HG03139 (cell line): ENCODE data around the gene PRIMPOL.

Experiments used
- ATAC-seq: cut with Tn5 transposase; IDR thresholded peaks from one replicate; pipeline ENCODE4 v1.9.1; 2021; ENCODE audit not compliant: unreplicated experiment

PRIMPOL gene

DNA sequence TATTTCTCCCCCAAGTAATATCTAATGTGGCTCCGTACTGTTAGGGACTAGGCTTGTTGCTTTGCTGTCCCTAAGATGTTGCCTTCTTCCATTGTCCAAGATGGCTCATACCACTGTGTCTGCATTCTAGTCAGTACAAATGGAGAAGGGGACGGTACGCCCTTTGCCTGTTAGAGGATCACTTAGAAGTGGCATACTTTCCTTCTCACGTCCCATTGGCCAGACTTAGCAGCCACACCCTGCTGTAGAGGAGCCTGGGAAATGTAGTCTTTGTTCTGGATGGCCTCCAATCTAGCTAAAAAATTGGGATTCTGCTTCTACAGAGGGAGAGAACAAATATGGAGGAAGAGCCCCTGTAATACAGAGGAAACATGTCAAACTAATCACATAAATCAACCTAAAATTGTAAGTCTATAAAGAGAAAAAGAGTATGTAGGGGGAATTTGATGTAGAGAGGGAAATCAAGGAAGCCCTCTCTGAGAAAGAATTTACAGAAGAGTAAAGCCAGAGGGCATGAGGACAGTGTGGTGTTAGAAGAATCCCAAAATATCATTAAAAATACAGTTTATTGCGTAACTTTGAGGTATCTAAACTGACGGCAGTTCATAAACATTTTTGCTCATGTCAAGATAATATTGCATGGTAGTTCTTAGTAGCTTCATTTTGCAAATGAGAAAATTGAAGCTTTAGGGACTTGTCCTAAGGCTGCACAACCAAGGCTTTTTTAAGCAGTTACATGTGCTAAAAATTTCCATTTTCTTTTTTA, 15.1 kb downstream of the PRIMPOL start:
- no peak for ATAC-seq

DNA sequence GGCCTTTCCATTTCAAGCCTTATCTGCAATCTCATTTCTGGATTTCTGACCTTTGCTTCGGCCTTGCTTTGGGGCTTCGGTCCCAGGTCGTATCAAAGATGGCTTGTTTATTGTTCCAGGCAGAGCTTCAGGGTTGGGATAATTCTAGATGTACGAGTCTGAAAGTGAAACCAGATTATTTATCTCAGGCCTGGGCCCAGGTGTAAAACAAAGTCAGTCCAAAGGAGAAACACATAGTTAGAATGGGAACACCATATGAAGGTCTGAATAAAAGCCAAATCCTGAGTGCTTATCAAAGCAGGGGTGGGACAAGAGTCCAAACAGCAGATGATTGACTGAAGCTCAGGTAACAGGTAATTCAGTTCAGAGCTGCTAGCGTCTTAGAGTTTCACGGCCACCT, 17.1 kb downstream of the PRIMPOL start:
- no peak for ATAC-seq

- ATAC-seq, result no peak
Observed at GRCh38 chr4:184668096-184668495, 18.6 kb downstream of the PRIMPOL start.

- no peak for ATAC-seq
Observed at GRCh38 chr4:184668511-184669114, 19.1 kb downstream of the PRIMPOL start.

DNA sequence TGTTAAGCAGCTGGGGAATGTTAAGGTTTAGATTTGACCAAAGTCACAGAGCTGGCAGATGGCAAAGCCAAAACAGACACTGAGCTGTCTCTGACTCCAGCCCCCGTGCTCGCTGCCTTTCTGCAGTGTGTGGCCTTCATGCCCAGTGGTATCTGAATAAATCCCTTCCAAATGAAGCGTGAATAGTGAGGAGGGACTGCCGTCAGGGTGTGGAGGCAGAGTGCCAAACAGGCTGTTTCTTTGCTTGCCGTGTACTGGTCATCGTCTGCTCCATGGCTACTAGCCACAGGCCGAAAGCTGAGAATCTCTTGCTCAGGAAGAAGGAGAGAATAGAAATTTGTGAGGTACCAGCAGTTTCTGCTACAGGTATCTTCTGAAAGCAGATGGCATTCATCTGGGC, 19.7 kb downstream of the PRIMPOL start:
- no peak for ATAC-seq

- no peak for ATAC-seq
Observed at GRCh38 chr4:184671101-184671500, 21.6 kb downstream of the PRIMPOL start.

DNA sequence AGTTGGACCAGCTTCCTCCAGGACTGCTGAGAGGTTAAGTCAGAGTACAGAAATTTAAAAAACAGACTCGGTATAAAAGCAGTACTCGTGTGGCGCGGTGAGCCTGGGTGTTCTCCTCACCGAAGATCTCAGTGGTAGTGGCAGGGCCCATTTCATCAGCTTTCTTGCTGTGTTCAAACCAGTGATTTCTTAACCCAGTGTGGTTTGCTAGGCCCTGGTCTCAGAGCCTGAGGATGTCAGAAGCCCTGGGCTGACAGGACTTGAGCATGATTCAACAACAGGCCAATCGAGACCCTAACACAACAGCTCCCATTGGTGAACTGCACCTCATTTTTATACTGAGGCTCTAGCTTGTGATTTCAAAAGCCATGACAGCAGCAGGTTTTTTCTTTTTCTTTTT, 23.2 kb downstream of the PRIMPOL start:
- no peak for ATAC-seq

GRCh38 chr4:184674011-184674410, 24.5 kb downstream of the PRIMPOL start:
- no peak for ATAC-seq

DNA sequence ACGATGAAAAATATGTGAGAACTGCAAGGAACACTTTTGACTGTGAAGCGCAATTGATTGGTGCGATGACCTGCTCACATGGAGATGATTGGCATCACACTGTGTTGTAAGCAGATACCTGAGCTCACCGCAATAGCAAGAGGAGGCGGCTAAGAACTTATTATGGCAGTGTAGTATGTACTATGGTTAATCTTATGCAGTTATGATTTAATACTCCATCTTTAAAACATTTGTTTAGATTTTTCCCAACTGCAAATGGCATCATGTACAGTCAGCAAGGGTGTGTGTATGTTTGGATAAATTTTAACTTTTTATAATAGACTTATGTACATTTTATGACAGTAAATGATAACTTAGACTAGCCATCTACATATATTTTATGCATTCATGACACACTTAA, 25.5 kb downstream of the PRIMPOL start:
- no peak for ATAC-seq

GRCh38 chr4:184675821-184676492, 26.4 kb downstream of the PRIMPOL start:
- ATAC-seq, result no peak

DNA sequence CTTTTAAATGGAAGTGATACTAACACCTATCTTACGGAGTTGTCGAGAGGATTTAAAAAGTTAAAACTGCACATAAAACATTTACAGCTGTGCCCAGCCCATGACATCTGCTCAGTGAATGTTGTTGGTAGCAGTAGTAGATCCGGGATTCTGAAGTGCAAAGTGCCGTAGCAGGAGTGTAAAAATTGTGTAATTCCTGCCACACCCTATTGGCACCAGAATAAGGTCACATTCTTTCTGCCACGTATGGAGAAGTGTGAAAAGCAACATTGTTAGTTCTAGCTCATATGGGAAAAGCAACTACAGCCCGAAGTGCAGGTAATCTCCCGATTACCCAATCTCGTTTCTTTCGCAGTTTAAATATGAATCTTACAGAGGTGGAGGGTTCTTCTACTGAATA, 31.2 kb downstream of the PRIMPOL start:
- no peak for ATAC-seq

GRCh38 chr4:184681916-184682315, 32.4 kb downstream of the PRIMPOL start:
- no peak for ATAC-seq

- no peak for ATAC-seq
Observed at GRCh38 chr4:184684491-184685189, 35.1 kb downstream of the PRIMPOL start.

- ATAC-seq, result no peak
Observed at GRCh38 chr4:184688005-184688404, 38.5 kb downstream of the PRIMPOL start.

GRCh38 chr4:184688447-184688846, 38.9 kb downstream of the PRIMPOL start:
- no peak for ATAC-seq

GRCh38 chr4:184689681-184690080, 40.1 kb downstream of the PRIMPOL start:
- no peak for ATAC-seq

DNA sequence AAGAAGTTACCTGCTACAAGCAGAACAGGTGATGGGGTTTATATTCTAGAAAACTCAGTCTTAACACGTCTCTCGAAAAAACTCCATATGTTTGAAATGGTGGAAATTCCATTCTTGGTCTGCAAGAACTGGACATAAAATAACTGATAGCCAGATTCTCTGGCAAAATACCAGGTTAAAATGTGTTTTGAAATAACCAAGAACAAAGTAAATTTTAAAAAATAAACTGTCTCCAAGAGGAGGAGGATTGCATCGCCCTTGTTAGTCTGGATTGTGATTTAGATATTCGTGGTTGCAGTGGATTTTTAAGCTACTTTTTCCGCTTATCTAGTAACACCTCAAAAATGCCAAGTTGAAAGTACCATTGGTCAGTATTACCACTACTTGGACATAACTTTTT, 43.5 kb downstream of the PRIMPOL start:
- ATAC-seq, result no peak

DNA sequence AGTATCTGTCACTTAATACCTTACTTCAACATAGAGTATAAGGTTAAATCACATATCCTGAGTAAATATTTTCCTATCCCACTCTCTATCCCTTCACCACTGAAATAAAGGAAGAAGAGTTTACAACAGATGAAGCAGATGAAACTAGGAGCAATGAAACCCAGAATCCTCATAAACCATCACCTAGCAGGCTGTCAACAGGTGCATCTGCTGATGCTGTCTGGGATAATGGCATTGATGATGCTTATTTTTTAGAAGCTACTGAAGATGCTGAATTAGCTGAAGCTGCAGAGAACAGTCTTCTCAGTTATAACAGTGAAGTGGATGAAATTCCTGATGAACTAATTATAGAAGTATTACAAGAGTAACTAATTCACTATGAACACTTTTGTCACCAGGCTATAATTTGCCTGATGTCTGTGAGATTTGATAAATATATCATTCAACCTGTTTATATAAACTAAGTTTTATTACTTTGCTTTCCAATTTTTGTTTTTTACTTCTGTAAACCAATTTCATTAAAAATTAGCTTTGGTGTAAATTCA, 44.9 kb downstream of the PRIMPOL start:
- no peak for ATAC-seq

DNA sequence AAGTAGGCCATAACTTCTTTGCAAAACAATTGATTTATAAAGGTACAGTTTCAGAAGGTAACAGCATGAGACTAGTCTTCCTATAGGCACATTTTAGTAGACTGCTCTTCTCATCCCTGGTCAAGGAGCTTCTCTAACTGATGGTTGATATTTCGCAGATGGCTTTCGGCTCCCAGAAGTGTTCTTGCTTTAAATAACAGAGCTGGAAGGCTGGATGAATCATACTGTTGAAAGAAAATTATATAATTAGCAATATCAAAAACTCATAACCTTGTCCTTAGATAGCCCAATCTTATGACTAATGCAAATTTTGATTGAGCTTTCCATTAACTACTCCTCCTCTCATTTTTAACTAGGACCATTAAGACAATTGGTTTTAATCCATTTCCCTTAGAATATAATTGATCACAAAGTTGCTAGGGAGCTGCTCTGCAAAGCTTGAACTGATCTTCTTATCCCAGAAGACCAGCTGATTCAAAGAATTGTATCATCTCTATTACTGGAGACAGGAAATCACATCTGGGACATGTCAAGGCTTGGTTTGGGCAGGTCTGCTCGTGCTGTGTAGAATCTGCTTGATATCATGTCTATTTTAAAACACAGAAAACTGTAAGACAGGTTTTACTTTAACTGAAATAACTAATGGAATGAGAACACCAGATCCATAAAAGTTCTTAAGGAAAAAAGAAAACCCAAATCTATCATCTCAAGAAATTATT, 45.8 kb downstream of the PRIMPOL start:
- no peak for ATAC-seq

DNA sequence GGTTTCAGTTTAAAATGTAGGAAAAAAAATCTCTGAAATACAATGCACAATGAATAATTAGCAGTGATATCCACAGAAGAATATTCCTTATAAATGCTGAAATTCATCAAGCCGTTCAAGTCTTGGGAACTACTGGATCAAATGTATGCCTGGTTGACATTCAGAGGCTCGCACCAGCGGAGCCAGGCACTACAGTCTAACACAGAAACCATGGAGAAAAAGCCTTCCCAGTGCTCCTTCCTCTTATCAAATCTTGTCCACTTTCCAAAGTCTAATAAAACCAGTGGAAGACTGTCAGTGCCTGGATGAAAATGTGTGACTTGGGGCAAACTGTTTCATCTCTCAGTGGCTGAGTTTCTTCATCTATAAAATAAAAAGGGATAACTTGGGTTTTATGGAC, 48.4 kb downstream of the PRIMPOL start:
- ATAC-seq, result no peak

DNA sequence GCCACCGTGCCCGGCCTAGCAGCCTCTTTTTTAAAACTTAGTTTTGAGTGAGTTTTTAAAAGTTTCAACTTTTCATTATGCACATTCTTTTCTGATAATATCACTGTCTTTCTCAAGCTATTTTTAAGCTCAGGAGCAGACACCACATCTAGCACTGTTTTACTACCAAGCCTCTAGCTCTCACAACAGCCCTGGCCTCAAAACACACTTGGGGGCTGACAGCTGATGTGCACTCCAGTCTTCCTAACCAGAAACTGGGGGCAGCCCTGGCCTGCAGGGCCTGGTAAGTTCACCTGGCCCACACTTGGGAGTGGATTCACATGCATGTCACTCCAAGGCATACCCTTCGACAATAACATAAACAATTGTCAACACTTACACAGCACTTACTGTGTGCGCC, 50.4 kb downstream of the PRIMPOL start:
- ATAC-seq, result no peak
